ENCODE results near the gene HACD2. TPM values are rescaled to one million over a fixed set of nuclear protein-coding genes. Genes with fewer than 3 reads are reported as not detected.

The HACD2 gene
- polyA plus RNA-seq, 1 of the 3 experiments (the other 2 are of a cell fraction), result 13.8 TPM

GRCh38 chr3:123442125-123442524 is 142.7 kb downstream of the HACD2 start:
- TF ChIP-seq, protein P1, sequence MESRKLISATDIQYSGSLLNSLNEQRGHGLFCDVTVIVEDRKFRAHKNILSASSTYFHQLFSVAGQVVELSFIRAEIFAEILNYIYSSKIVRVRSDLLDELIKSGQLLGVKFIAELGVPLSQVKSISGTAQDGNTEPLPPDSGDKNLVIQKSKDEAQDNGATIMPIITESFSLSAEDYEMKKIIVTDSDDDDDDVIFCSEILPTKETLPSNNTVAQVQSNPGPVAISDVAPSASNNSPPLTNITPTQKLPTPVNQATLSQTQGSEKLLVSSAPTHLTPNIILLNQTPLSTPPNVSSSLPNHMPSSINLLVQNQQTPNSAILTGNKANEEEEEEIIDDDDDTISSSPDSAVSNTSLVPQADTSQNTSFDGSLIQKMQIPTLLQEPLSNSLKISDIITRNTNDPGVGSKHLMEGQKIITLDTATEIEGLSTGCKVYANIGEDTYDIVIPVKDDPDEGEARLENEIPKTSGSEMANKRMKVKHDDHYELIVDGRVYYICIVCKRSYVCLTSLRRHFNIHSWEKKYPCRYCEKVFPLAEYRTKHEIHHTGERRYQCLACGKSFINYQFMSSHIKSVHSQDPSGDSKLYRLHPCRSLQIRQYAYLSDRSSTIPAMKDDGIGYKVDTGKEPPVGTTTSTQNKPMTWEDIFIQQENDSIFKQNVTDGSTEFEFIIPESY (IDR thresholded peaks at IDR 0.05; ENCODE audit: borderline replicate concordance, low read depth), result no peak
- TF ChIP-seq, protein P2, sequence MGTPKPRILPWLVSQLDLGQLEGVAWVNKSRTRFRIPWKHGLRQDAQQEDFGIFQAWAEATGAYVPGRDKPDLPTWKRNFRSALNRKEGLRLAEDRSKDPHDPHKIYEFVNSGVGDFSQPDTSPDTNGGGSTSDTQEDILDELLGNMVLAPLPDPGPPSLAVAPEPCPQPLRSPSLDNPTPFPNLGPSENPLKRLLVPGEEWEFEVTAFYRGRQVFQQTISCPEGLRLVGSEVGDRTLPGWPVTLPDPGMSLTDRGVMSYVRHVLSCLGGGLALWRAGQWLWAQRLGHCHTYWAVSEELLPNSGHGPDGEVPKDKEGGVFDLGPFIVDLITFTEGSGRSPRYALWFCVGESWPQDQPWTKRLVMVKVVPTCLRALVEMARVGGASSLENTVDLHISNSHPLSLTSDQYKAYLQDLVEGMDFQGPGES (IDR thresholded peaks at IDR 0.05; ENCODE audit: low read depth, low read length), result no peak
- no peak for TF ChIP-seq CHD2 (IDR thresholded peaks at IDR 0.05; ENCODE audit: low read length, partially characterized antibody)
- TF ChIP-seq SIN3A (IDR thresholded peaks at IDR 0.05; ENCODE audit: borderline replicate concordance, low read depth, low read length), result no peak
- TF ChIP-seq TEAD4 (IDR thresholded peaks at IDR 0.05; ENCODE audit: borderline replicate concordance, insufficient read depth), result no peak
- no peak for TF ChIP-seq YY1 (IDR thresholded peaks at IDR 0.05; ENCODE audit: low read depth)
- TF ChIP-seq GATA2 (CRISPR knock-in tag; IDR thresholded peaks at IDR 0.05), result no peak
- no peak for TF ChIP-seq GABPA (IDR thresholded peaks at IDR 0.05; ENCODE audit: low read depth)
- TF ChIP-seq FOSL2 (IDR thresholded peaks at IDR 0.05; ENCODE audit: borderline replicate concordance, low read depth), result no peak
- no peak for TF ChIP-seq EP300 (IDR thresholded peaks at IDR 0.05; ENCODE audit: borderline replicate concordance in 1 of 2, low read depth in 1 of 2, low read length in 1 of 2)
- TF ChIP-seq, protein P3, sequence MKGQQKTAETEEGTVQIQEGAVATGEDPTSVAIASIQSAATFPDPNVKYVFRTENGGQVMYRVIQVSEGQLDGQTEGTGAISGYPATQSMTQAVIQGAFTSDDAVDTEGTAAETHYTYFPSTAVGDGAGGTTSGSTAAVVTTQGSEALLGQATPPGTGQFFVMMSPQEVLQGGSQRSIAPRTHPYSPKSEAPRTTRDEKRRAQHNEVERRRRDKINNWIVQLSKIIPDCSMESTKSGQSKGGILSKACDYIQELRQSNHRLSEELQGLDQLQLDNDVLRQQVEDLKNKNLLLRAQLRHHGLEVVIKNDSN (IDR thresholded peaks at IDR 0.05; ENCODE audit: borderline replicate concordance, low read depth), result no peak
- TF ChIP-seq, protein P4, sequence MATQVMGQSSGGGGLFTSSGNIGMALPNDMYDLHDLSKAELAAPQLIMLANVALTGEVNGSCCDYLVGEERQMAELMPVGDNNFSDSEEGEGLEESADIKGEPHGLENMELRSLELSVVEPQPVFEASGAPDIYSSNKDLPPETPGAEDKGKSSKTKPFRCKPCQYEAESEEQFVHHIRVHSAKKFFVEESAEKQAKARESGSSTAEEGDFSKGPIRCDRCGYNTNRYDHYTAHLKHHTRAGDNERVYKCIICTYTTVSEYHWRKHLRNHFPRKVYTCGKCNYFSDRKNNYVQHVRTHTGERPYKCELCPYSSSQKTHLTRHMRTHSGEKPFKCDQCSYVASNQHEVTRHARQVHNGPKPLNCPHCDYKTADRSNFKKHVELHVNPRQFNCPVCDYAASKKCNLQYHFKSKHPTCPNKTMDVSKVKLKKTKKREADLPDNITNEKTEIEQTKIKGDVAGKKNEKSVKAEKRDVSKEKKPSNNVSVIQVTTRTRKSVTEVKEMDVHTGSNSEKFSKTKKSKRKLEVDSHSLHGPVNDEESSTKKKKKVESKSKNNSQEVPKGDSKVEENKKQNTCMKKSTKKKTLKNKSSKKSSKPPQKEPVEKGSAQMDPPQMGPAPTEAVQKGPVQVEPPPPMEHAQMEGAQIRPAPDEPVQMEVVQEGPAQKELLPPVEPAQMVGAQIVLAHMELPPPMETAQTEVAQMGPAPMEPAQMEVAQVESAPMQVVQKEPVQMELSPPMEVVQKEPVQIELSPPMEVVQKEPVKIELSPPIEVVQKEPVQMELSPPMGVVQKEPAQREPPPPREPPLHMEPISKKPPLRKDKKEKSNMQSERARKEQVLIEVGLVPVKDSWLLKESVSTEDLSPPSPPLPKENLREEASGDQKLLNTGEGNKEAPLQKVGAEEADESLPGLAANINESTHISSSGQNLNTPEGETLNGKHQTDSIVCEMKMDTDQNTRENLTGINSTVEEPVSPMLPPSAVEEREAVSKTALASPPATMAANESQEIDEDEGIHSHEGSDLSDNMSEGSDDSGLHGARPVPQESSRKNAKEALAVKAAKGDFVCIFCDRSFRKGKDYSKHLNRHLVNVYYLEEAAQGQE (IDR thresholded peaks at IDR 0.05; ENCODE audit: low read depth, low read length), result no peak
- TF ChIP-seq EZH2phosphoT487 (IDR thresholded peaks at IDR 0.05; ENCODE audit: borderline replicate concordance, low read depth), result no peak
- Histone ChIP-seq H3K27me3 (ENCODE audit: insufficient read depth) (peaks cover 40% of the 10 kb centered on the region), H3K27ac (ENCODE audit: low read depth in 2 of 2, low read length in 1 of 2) (no peak overlapping the region), H3K36me3 (replicated peaks in 1 of 2; ENCODE audit: control insufficient read depth in 1 of 2, insufficient read depth in 2 of 2, low read length in 1 of 2) (no peaks in the 10 kb centered on the region), H3F3A (replicated peaks; ENCODE audit: insufficient read depth) (no peaks in the 10 kb centered on the region), H4K20me1 (ENCODE audit: insufficient read depth) (no peaks in the 10 kb centered on the region), H3K9ac (no peak overlapping the region), H2AFZ (ENCODE audit: low read depth) (no peak overlapping the region), H3K9me2 (no peaks in the 10 kb centered on the region), H3K4me1 (ENCODE audit: control insufficient read depth in 1 of 2, insufficient read depth in 2 of 2, low read depth in 1 of 2, low read length in 1 of 2) (no peaks in the 10 kb centered on the region; a peak in 1 of 4 replicates), H3K79me2 (ENCODE audit: insufficient read depth) (no peaks in the 10 kb centered on the region), H3K4me2 (no peak overlapping the region), H3K4me3 (ENCODE audit: low read depth in 2 of 2, low read length in 1 of 2) (no peak overlapping the region), H3K9me3 (no peaks in the 10 kb centered on the region)
- POLR2A ChIA-PET, result no interaction called here
- DNase-seq, result no peak
- CTCF ChIA-PET, result no interaction called here
- WGBS (ENCODE audit: low lambda C conversion rate), result 48% methylated on average over 3 of the region's 9 CpGs

Other genes starting within 250 kb of the HACD2 start
- gene ADCY5, start 136.0 kb downstream of the HACD2 start, polyA plus RNA-seq (2012; rRNA removed), result 0.21 and 0.23 TPM in 2 replicates

All from SK-N-SH (cell line).